ENCODE measurements around the gene IL17RC.

IL17RC gene

DNA sequence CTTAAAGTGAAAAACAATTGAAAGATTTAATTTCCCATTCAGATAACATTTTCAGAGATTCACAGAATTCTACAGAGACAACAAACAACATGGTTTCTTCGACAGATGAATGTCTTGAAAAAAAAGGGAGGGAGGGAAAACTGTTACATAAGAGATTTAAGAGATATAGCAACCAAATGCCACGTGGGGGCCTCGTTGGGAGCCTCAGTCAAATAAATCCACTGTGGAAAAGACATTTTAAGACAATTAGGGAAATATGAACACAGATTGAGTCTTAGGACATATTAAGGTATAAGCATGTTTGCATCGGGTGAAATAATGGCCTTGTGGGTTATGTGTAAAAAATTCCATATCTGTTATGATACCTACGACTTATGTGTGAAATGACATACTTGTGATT, 40.3 kb downstream of the IL17RC start:
- Mint-ChIP-seq H3K27ac (no peak overlapping the region), H3K4me3 (no peak overlapping the region), H3K4me1 (no peaks in the 10 kb centered on the region), H3K9me3 (no peaks in the 10 kb centered on the region), H3K36me3 (no peaks in the 10 kb centered on the region)
- ATAC-seq: no peak
- no peak for DNase-seq (ENCODE audit: low spot score in 2 of 2)

DNA sequence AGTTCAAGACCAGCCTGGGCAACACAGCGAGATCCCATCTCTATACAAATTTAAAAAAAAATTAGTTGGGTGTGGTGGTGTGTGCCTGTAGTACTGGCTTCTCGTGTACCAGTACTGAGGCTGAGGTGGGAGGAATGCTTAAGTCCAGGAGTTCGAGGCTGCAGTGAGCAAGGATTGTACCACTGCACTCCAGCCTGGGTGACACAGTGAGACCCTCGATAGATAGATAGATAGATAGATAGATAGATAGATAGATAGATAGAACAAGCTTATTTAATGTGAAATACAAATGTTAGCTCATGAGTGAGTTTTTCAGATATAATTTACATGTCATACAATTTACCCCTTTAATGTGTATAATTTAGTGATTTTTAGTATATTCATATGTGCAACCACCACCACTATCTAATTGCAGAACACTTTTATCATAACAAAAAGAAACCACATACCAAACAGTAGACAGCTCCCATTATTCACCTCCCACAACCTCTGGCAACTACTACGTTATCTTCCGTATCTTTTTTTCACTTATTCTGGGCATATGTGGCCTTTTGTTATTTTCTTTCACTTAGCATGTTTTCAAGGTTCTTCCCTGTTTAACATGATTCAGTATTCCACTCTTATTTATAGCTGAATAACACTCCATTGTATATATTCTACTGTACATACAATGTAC, 48.4 kb downstream of the IL17RC start:
- Mint-ChIP-seq H3K4me1 (no peaks in the 10 kb centered on the region), H3K9me3 (no peaks in the 10 kb centered on the region), H3K27ac (no peak overlapping the region), H3K36me3 (peaks cover 69% of the 10 kb centered on the region), H3K4me3 (no peak overlapping the region)
- no peak for DNase-seq (ENCODE audit: low spot score in 2 of 2)
- no peak for ATAC-seq

DNA sequence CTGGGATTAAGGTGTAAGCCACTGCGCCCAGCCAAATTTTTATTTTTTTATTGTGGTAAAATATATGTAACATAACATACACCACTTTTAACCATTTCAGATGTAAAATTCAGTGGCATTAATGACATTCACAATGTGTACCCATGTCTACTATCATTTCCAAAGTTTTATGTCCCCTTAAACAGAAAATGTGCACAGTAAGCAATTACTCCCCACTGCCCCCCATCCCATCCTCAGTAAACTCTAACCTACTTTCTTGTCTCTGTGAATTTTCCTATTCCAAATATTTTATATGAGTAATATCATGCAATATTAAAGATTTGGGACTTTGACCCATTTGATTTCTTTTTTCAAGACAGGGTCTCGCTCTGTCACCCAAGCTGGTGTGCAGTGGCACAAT, 49.9 kb downstream of the IL17RC start:
- Mint-ChIP-seq H3K4me3 (no peak overlapping the region), H3K36me3 (peaks cover 84% of the 10 kb centered on the region), H3K9me3 (no peaks in the 10 kb centered on the region), H3K4me1 (no peaks in the 10 kb centered on the region), H3K27ac (peak overlapping the region; percentile 32)
- no peak for ATAC-seq
- no peak for DNase-seq (ENCODE audit: low spot score in 2 of 2)

DNA sequence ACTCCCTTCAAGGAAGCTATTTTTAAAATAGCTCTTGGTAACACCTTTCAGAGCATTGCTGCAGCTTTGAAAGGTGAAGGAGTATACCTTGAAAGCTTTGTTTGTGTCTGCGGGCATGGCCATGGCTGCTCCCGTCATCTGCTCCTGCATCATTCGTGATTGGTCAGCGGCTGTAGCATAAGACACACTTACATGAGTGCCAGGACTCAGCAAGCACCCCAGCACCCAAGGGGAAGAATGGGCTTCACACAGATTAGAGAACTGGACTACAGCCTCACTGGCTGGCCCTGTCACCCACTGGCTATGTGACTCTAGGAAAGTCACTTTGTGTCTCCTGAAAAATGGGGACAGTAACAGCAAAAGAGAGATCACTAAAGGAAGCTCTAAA, 52.7 kb downstream of the IL17RC start:
- H3K4me3 Mint-ChIP-seq: no peak overlapping the region
- ATAC-seq (no peak), DNase-seq (ENCODE audit: low spot score in 2 of 2) (no peak)
- no peaks in the 10 kb centered on the region for H3K4me1 Mint-ChIP-seq
- H3K36me3 Mint-ChIP-seq: peaks cover 99% of the 10 kb centered on the region
- H3K9me3 Mint-ChIP-seq: no peaks in the 10 kb centered on the region
- H3K27ac Mint-ChIP-seq: no peak overlapping the region

DNA sequence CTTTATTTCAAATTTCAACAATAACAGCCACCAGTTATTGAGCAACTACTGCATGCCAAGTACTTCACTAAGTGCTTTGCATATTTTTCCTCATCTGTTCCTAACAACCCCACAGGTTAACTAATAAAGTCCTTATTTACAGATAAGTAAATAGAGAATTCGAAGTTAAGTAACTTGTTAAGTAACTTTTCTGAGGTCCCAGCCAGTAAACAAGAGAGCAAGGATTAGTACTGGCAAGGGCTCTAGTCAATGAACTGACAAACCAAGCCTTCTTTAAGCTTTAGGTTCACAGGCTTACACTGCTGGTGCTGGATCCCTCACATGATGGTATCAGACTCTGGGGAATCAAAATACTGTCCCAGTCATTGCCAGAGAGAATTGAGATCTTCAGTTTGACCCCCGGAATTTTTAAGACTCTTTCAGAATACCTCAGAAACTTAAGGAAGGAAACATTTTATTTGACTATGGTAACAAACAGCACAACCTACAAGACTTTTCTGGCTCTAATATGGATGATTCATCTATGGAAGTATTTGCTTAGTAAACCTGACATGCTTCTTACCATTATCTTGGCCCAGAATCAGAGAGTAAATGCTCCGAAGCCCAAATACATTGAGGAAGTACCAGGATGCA, 53.2 kb downstream of the IL17RC start:
- Mint-ChIP-seq H3K9me3 (no peaks in the 10 kb centered on the region), H3K4me3 (no peak overlapping the region), H3K36me3 (peaks cover 99% of the 10 kb centered on the region), H3K4me1 (no peaks in the 10 kb centered on the region), H3K27ac (no peak overlapping the region)
- DNase-seq (ENCODE audit: low spot score in 2 of 2) (no peak), ATAC-seq (no peak)

DNA sequence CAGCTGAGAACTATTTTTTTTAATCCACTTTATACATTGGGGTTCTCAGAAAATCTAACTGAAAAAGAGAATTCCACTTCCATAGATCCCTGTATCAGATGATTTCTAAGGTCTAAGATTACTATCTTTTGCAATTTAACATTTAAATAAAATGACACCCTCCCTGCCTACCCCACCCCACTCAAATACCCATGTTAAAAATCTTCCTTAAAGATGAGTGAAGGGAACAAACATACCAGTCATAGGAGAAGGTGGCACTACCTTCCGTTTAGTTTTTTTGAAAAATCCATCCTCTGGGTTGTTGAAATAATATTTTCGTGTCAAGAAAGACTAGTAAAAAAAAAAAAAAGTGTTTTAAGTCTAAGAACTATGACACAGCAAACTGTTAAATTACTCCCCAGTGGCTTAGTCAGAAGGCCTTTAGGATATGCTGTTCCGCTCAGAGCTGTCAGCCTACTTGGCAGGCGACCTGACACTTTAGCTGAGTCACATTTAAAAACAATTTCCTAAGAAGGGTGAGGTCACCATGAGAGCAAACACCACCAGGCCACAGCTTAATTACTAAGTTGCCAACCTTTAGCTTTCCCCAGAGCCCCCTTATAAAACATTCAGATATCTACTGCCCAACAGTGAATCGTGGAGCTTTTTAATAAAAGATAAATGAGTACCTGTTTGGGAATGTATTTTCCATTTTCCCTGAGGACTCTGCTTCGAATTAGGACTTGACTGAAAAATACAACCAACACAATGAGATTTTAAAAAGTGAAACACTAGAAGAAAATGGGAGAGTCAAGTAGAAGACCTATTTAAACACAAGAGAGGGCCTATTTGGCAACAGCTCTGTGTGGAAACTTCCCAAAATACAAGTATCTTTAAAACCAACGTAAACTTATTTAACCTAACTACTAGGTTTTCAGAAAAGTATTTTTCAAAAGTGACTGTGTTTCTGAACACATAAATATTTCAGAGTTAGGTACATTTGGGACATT, 60.1 kb downstream of the IL17RC start:
- Mint-ChIP-seq H3K9me3 (no peaks in the 10 kb centered on the region), H3K36me3 (peaks cover 100% of the 10 kb centered on the region), H3K4me3 (peak overlapping the region; percentile 49), H3K4me1 (peaks cover 29% of the 10 kb centered on the region), H3K27ac (peak overlapping the region; percentile 95)
- DNase-seq (ENCODE audit: low spot score in 2 of 2) (peak; percentile 17 to 64), ATAC-seq (peak; percentile 100)

DNA sequence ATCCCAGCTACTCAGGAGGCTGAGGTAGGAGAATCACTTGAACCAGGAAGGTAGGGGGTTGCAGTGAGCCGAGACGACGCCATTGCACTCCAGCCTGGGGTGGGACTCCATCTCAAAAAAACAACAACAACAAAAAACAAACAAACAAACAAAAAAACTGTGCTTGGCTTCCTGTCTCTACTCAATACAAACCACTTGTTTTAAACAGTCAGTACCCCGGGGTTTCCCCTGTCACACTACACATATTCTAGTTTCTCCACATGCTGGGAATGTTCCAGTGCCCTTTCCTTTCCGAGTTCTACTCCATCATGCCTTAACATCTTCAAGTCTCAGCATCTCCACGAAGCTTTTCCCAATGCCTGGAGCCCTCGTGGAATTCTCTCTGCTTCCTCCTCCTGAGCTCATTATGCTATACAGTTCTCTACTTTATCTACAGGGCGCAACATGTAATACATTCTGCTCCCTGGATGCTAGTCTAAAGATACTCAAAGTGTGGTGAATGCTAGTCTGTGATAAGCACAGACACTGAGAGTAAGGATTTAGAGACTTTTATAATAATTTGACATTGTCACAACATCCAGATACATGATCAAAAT, 61.9 kb downstream of the IL17RC start:
- peak overlapping the region; percentile 95 for H3K27ac Mint-ChIP-seq
- peaks cover 29% of the 10 kb centered on the region for H3K4me1 Mint-ChIP-seq
- H3K9me3 Mint-ChIP-seq: no peaks in the 10 kb centered on the region
- no peak overlapping the region for H3K4me3 Mint-ChIP-seq
- no peak for DNase-seq (ENCODE audit: low spot score in 2 of 2)
- ATAC-seq: no peak
- peaks cover 99% of the 10 kb centered on the region for H3K36me3 Mint-ChIP-seq

DNA sequence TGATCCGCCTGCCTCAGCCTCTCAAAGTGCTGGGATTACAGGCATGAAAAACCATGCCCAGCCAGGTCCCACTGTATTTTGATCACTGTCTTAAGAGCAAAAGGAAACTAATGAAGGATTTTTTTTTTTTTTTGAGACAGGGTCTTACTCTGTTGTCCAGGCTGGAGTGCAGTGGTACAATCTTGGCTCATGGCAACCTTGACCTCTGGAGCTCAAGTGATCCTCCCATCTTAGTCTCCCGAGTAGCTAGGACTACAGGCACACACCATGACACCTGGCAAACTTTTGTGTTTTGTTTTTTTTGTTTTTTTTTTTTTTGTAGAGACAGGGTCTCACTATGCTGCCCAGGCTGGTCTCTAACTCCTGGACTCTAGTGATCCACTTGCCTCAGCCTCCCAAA, 63.4 kb downstream of the IL17RC start:
- H3K4me1 Mint-ChIP-seq: peaks cover 29% of the 10 kb centered on the region
- no peaks in the 10 kb centered on the region for H3K9me3 Mint-ChIP-seq
- no peak overlapping the region for H3K27ac Mint-ChIP-seq
- no peak overlapping the region for H3K4me3 Mint-ChIP-seq
- no peak for ATAC-seq
- H3K36me3 Mint-ChIP-seq: peaks cover 92% of the 10 kb centered on the region
- DNase-seq (ENCODE audit: low spot score in 2 of 2): no peak
